ENCODE data around the gene POLR1F.

GRCh38 chr7:19674266-19674960 is 34.4 kb downstream of the POLR1F start:
- TF ChIP-seq POLR2AphosphoS5 (IDR thresholded peaks at IDR 0.05) (no peak), CTCF (IDR thresholded peaks at IDR 0.05) (no peak)

Measured in suprapubic skin (tissue), 3 donors.